HTERT RPE-1 (cell line): Measurements from ENCODE around the gene RAI1.
"Not testable (repeated sequence)": the region's sequence is repeated elsewhere in the genome, so short reads cannot be mapped to it uniquely, and the experiment has no call there.

Experiments used
- in situ Hi-C: fragments of 300-500 bp; cut with MboI; formaldehyde crosslinking; loops from 4 replicates; pipeline ENCODE4 v1.14.3; 2020; ENCODE audit warnings: low sequenced_read_pairs

RAI1 gene, protein sequence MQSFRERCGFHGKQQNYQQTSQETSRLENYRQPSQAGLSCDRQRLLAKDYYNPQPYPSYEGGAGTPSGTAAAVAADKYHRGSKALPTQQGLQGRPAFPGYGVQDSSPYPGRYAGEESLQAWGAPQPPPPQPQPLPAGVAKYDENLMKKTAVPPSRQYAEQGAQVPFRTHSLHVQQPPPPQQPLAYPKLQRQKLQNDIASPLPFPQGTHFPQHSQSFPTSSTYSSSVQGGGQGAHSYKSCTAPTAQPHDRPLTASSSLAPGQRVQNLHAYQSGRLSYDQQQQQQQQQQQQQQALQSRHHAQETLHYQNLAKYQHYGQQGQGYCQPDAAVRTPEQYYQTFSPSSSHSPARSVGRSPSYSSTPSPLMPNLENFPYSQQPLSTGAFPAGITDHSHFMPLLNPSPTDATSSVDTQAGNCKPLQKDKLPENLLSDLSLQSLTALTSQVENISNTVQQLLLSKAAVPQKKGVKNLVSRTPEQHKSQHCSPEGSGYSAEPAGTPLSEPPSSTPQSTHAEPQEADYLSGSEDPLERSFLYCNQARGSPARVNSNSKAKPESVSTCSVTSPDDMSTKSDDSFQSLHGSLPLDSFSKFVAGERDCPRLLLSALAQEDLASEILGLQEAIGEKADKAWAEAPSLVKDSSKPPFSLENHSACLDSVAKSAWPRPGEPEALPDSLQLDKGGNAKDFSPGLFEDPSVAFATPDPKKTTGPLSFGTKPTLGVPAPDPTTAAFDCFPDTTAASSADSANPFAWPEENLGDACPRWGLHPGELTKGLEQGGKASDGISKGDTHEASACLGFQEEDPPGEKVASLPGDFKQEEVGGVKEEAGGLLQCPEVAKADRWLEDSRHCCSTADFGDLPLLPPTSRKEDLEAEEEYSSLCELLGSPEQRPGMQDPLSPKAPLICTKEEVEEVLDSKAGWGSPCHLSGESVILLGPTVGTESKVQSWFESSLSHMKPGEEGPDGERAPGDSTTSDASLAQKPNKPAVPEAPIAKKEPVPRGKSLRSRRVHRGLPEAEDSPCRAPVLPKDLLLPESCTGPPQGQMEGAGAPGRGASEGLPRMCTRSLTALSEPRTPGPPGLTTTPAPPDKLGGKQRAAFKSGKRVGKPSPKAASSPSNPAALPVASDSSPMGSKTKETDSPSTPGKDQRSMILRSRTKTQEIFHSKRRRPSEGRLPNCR (N-terminal part only)

DNA sequence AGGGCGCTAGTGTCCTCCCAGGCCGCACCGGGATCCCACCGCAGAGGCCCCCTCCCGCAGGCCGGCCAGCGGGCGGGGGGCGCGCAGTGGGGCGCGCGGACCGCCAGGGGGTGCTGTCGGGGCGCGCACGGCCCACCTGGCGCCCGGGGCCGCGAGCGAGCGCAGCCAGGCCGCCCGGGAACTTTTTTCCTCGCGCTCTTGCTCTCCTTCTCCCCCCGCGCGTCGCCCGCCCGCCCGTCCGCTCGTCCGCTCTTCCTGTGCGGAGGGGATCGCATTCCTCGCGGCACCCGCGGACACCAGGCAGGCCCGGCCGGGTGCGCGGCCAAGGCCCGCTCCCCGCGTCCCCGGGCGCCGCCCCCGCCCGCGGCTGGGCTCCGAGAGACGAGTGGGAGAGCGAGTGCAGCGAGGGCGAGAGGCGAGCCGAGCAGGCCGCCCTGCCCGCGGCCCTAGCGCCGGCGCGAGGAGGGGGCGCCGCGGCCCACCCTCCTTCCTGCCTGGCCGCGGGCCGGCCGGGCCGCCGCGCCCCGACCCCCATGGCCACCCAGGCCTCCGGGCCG lies at the start of gene RAI1:
RAI1 (plus strand) TSS at position 272 of the 557 bp plus-strand sequence. CDS start 111,491 bp downstream, outside the sequence.
- in situ Hi-C loops: no loop called here

DNA sequence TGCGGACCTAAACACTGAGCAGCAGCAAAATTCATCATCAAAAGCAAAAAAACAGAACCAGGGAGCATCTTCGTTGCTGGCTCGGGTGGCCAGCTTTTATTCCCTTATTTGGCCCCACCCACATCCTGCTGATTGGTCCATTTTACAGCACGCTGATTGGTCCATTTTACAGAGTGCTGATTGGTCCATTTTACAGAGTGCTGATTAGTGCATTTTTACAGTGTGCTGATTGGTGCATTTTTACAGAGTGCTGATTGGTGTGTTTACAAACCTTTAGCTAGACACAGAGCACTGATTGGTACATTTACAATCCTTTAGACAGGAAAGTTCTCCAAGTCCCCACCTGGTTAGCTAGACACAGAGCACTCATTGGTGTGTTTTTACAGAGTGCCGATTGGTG lies 48.6 kb upstream of the RAI1 start:
- in situ Hi-C loops: not testable (repeated sequence)

DNA sequence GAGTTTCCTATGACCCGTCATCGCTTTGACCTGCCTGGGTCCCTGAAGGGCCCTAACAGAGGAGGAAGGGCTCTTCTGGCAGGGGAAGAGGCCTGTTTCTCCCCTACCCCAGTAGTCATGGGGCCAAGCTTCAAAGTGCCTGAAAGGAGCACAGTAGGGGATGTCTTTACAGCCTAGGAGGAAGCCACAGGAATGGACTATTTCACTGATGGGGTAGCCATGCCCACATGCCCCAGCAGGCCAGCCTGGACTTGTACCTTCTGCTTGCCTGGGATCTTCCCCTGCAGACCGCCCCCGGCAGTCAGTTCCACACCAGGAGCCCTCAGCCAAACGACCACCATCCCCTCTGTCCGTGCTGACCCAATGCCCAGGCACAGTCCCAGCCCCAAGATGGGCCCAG lies 47.9 kb upstream of the RAI1 start:
- in situ Hi-C loops: no loop called here

DNA sequence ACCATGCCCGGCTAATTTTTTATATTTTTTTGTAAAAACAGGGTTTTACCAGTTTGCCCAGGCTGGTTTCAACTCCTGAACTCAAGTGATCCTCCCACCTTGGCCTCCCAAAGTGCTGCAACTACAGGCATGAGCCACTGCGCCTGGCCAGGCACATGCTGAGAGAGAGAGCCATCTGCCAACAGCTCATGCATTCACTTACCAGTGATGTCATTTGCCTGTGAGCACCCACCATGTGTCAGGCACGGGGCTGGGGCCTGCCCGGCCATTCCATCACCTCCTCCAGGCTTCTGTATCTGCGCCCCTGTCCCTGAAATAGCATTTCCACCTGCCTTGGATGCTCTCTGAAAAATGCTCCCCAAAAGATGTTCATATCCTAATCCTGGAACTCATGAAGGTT lies 46.1 kb upstream of the RAI1 start:
- in situ Hi-C loops: no loop called here

DNA sequence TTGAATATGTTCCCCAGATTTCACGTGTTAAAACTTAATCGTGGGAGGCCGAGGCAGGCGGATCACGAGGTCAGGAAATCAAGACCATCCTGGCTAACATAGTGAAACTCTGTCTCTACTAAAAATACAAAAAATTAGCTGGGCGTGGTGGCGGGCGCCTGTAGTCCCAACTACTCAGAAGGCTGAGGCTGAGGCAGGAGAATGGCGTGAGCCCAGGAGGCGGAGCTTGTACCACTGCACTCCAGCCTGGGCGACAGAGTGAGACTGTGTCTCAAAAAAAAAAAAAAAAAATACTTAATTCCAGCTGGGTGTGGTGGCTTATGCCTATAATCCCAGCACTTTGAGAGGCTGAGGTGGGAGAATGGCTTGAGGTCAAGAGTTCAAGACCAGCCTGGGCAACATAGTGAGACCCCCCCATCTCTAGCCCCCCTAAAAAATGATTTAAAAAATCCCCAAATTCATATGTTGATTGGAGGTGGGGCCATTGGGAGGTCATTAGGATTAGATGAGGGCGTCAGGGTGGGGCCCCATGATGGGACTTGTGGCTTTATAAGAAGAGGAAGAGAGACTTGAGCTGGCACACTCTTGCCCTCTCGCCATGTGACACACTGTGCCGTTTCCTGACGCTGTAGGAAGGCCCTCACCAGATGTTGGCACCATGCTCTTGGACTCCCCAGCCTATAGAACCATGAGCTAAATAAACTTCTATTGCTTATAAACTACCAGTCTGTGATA lies 45.6 kb upstream of the RAI1 start:
- in situ Hi-C loops: not testable (repeated sequence)

DNA sequence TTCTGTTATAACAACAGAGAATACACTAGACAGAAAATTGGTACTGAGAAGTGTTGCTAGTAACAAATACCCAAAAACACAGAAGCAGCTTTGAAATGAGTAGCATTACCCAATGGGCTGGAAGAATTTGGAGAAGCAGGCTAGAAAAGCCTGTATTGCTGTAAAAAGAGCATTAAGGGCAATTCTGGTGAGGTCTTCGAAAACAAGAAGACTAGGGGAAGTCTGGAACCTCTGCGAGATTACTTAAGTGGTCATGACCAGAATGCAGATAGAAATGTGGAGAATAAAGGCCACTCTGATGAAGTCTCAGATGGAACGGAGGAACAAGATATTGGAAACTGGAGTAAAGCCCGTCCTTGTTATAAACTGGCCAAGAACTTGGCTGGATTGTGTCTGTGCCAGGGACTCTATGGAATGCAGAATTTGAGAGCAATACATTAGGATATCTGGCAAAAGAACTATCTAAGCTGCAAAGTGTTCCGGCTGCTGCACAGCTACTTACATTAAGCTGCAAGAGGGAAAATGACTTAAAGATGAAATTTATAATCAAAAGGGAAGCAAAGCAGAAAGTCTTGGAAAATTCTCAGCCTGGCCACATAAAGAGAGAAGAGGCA lies 44.9 kb upstream of the RAI1 start:
- in situ Hi-C loops: no loop called here

DNA sequence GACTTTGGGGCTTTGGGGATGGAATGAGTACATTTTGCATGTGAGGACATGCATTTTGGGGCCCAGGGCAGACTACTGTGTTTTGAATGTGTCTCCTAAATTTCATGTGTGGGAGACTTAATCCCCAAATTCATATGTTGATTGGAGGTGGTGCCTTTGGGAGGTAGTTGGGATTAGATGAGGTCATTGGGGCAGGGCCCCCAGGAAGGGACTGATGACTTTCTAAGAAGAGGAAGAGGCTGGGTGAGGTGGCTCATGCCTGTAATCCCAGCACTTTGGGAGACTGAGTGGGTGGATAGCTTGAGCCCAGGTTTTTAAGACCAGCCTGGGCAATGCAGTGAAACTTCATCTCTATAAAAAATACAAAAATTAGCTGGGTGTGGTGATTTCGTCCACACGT lies 42.8 kb upstream of the RAI1 start:
- in situ Hi-C loops: no loop called here

DNA sequence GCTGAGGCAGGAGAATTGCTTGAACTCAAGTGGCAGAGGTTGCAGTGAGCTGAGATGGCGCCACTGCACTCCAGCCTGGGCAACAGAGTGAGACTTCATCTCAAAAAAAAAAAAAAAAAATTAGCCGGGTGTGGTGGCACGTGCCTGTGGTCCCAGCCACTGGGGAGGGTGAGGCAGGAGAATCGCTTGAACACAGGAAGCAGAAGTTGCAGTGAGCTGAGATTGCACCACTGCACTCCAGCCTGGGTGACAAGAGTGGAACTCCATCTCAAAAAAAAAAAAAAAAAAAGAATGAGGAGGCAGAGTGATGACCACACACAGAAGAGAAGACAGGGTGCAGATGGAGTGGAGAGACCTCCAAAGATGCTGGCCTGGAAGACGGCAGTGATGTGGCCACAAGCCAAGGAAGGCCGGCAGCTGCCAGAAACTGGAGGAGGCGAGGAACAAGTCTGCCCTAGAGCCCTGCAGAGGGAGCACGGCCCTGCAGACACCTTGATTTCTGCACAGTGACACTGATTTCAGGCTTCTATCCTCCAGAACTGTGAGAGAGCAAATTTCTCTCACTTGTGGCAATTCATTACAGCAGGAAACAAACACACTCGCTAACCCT lies 41.5 kb upstream of the RAI1 start:
- in situ Hi-C loops: not testable (repeated sequence)

DNA sequence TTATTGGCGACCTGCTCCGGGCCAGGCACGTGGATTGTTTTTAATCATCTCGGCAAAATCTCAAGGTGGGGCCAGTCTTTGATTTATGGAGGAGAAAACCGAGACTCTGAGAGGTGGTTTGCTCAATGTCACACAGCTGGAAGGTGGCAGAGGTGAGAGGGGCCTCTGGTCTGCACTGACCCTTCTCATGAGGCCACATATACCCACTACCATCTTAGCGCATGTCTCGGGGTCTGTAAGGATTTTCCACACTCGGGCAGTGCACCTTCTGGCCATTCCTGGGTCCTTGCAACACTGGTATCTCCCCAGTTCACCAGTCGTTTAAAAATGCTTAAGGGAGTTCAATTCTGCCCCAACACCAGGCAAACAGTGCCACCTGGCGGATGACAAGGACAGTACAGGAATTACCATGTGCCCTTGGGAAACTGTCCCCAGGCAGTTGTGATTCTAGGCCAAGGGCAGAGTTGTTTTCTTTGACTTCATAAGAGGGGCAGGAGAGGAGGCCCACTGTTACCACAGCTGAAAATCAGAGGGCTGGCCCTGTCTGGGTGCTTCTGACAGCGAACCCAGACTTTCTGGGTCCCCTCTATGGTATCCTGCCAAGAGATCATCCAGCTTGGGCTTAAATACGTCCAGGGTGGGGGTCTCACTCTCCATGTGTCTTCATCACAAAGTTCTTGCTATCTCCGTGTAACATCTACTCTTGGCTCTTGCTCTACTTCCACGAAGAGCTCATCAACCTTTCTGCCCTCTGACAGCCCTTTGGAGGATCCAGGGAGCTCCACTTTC lies 39.4 kb upstream of the RAI1 start:
- in situ Hi-C loops: no loop called here

DNA sequence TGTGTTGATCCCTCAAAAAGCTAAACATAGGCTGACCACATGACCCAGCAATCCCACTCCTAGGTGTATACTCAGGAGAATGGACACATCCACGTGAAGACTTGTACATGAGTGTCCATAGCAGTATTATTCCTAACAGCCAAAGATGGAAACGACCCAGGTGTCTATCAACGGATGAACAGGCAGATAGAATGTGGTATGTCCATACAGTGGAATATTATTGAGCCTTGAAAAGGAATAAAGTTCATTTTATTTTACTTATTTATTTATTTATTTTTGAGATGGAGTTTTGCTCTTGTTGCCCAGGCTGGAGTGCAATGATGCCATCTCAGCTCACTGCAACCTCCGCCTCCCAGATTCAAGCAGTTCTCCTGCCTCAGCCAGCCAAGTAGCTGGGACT lies 36.1 kb upstream of the RAI1 start:
- in situ Hi-C loops: not testable (repeated sequence)

DNA sequence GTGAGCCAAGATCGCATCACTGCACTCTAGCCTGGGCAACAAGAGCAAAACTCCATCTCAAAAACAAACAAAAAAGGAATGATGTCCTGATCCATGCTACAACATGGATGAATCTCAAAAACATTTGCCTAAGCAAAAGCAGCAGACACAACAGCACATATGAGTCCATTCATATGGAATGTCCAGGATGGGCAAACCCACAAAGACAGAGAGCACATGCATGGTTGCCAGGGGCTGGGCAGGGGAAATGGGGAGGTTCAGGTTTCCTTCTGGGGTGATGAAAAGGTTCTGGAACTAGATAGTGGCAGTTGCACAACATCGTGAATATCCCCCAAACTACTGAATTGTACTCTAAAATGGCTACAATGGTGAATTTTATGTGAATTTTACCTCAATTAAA lies 35.3 kb upstream of the RAI1 start:
- in situ Hi-C loops: no loop called here

DNA sequence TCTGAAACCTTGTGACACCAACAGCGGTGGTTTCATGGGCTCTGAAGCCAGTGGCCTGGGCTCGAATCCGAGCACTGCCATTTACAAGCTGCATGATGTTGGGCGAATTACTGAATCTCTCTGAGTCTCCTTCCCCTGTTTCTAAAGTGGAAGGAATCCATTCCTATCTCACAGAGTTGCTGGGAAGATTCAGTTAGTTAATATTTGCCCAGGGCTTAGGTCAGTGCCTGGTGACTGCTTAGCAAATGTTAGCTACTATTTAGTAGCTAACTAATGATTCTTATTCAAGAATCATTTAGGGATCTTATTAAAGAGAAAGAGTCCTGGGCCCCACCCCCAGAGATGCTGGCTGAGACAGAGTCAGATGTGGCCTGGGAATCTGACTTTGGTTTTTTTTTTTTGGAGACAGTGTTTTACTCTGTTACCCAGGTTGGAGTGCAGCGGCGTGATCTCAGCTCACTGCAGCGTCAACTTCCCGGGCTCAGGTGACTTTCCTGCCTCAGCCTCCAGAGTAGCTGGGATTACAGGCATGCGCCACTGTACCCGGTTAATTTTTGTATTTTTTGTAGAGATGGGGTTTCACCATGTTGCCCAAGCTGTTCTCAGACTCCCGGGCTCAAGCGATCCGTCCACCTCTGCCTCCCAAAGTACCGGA lies 33.6 kb upstream of the RAI1 start:
- in situ Hi-C loops: no loop called here

DNA sequence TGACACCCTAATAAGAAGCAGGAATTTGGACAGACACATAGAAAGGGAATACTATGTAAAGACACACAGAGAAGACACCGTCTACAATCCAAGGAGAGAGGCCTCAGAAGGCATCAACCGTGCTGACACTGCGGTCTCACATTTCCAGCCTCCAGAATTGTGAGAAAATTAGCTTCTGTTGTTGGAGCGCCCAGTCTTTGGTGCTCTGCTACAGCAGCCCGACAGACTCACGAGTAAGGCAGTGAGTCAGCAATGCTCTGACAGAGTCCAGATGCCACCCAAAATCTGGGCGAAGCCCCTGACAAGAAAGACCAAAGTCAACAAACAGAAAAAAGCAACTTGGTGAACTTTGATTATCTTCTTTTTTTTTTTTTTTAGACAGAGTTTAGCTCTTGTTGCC lies 32.5 kb upstream of the RAI1 start:
- in situ Hi-C loops: no loop called here

DNA sequence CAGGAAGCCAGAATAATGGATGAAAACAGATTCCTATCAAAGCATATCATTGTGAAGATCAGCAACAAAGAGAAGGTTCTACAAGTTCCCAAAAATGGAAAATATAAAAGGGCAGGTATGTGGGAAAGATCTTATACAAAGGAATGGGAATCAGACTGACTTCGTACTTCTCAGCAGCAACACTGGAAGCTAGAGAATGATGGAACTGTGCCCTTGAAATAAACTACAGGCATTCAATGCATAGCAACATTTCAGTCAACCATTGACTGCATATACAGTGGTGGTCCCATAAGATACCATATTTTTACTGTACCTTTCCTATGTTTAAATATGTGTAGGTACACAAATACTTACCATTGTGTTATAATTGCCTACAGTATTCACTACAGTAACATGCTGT lies 30.3 kb upstream of the RAI1 start:
- in situ Hi-C loops: no loop called here

DNA sequence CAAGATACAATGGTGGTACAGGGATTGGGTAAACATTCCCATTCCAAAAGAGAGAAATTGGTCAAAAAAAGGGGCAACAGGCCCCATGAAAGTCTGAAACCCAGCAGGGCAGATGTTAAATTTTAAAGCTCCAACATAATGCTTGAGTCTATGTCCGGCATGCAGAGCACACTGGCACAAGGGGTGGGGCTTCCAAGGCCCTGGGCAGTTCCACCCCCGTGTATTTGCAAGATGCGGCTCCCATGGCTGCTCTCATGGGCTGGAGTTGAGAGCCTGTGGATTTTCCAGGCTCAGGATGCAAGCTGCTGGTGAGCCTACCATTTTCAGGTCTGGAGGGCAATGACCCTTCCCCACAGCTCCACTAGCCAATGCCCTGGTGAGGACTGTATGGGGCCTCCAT lies 27.9 kb upstream of the RAI1 start:
- in situ Hi-C loops: no loop called here

DNA sequence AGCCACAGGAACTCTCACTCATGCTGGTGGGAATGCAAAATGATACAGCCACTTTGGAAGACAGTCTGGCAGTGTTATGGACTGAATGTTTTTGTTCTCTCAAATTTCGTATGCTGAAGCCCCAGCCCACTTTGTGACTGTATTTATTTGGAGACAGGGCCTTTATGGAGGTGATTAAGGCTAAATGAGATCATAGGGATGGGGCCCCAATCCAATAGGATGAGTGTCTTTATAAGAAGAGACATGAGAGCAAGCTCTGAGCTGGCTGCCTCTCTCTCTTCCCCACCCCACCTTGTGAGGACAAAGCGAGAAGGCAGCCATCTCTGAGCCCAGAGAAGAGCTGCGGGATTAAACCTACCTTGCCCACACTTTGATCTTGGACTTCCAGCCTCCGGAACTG lies 21.9 kb upstream of the RAI1 start:
- in situ Hi-C loops: no loop called here

DNA sequence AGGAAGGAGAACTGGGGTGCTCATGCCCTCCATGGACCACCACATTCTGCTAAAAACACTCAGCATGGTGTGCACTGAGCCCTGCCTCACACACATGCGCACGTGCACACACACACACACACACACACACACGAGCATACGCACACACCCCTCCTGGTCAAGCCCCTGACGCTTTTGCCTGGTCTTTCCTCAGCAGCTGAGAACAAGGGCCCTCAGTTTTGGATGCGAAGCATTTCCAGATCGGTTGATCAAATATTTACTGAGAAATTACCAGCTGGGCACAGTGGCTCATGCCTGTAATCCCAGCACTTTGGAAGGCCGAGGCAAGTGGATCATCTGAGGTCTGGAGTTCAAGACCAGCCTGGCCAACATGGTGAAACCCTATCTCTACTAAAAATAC lies 20.1 kb upstream of the RAI1 start:
- in situ Hi-C loops: no loop called here

DNA sequence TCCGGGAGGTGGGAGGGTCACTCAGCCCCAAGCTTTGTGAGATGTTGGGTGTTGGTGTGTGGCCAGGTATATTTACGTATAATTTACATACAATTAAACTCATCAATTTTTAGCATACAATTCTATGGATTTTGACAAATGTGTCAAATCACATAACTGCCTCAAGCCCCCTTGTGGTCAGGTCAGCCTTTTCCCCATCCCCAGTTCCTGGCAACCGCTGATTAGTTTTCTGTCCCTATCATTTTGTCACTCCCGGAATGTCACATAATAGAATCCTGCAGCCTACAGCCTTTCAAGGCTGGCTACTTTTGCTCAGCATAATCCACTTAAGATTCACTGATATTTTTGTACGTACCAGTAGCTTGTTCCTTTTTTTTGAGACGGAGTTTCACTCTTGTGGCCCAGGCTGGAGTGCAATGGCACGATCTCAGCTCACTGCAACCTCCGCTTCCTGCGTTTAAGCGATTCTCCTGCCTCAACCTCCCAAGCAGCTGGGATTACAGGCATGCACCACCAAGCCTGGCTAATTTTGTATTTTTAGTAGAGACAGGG lies 19.3 kb upstream of the RAI1 start:
- in situ Hi-C loops: no loop called here
